PFSK-1 (cell line): ENCODE measurements around the gene ALX4.

ENCODE experiments used
- FOXP2 ChIP-seq: optimal IDR thresholded peaks from 2 replicates; pipeline ENCODE3; 2011; ENCODE audit warnings: borderline replicate concordance, control low read depth, inconsistent platforms; ENCODE audit not compliant: insufficient read depth; ENCODE audit errors: extremely low read length, extremely low read depth
- POLR2AphosphoS5 ChIP-seq: IDR thresholded peaks from 2 replicates; pipeline ENCODE4 v1.6.1; 2012; ENCODE audit warnings: low read depth, mild to moderate bottlenecking, control low read depth, low read length, moderate library complexity
- REST ChIP-seq, 2 experiments: IDR thresholded peaks; 2 replicates each; pipeline versions ENCODE4 v1.6.1 to v1.8.0; 2011 to 2012; ENCODE audit warnings: low read depth in 2 of 2, low read length in 2 of 2, control low read depth in 1 of 2, inconsistent platforms in 1 of 2, mild to moderate bottlenecking in 1 of 2, moderate library complexity in 1 of 2; ENCODE audit not compliant: insufficient read depth in 1 of 2
- SIN3A ChIP-seq: IDR thresholded peaks from 2 replicates; pipeline ENCODE4 v1.6.1; 2012; ENCODE audit warnings: mild to moderate bottlenecking, low read length, moderate library complexity, borderline replicate concordance; ENCODE audit not compliant: insufficient read depth
- TAF1 ChIP-seq: IDR thresholded peaks from 2 replicates; pipeline ENCODE4 v1.6.1; 2012; ENCODE audit warnings: low read length, control low read depth, borderline replicate concordance; ENCODE audit not compliant: insufficient read depth

- TF ChIP-seq POLR2AphosphoS5, result no peak
- TF ChIP-seq TAF1, result no peak
- TF ChIP-seq REST (IDR thresholded peaks at IDR 0.05; ENCODE audit: insufficient read depth in 1 of 2, low read depth in 2 of 2, low read length in 2 of 2), result no peak
- TF ChIP-seq SIN3A, result no peak
- no peak for TF ChIP-seq FOXP2
Measured at GRCh38 chr11:44335919-44336318, 26.0 kb upstream of the ALX4 start.
